Measurements from ENCODE around the gene SPINK6.

Gene SPINK6

GRCh38 chr5:148255456-148255855 is 52.6 kb downstream of the SPINK6 start:
- no peak overlapping the region for H3K4me3 ChIP-seq (ENCODE audit: low read depth, low read length)
- no peak for TF ChIP-seq CTCF (IDR thresholded peaks at IDR 0.05; ENCODE audit: low read depth, low read length)

GRCh38 chr5:148259288-148259687 is 56.4 kb downstream of the SPINK6 start:
- TF ChIP-seq CTCF (IDR thresholded peaks at IDR 0.05; ENCODE audit: low read depth, low read length) = no peak
- H3K4me3 ChIP-seq (ENCODE audit: low read depth, low read length) = no peak overlapping the region

- no peak for TF ChIP-seq CTCF (IDR thresholded peaks at IDR 0.05; ENCODE audit: low read depth, low read length)
- no peak overlapping the region for H3K4me3 ChIP-seq (ENCODE audit: low read depth, low read length)
These were observed 58.4 kb downstream of the SPINK6 start for GRCh38 chr5:148261221-148261620.
